GM21619 (cell line): ENCODE results near the gene EYS.
"Not testable (repeated sequence)": the region's sequence is repeated elsewhere in the genome, so short reads cannot be mapped to it uniquely, and the experiment has no call there.

Source experiments
- ATAC-seq: cut with Tn5 transposase; IDR thresholded peaks from one replicate; pipeline ENCODE4 v1.9.1; 2021; ENCODE audit not compliant: unreplicated experiment

The EYS gene

GRCh38 chr6:65113581-65113980, 593.4 kb downstream of the EYS start:
- no peak for ATAC-seq

GRCh38 chr6:65112435-65112834, 594.6 kb downstream of the EYS start:
- no peak for ATAC-seq

- no peak for ATAC-seq
Observed at GRCh38 chr6:65110031-65110430, 597.0 kb downstream of the EYS start.

GRCh38 chr6:65098349-65098748, 608.7 kb downstream of the EYS start:
- no peak for ATAC-seq

DNA sequence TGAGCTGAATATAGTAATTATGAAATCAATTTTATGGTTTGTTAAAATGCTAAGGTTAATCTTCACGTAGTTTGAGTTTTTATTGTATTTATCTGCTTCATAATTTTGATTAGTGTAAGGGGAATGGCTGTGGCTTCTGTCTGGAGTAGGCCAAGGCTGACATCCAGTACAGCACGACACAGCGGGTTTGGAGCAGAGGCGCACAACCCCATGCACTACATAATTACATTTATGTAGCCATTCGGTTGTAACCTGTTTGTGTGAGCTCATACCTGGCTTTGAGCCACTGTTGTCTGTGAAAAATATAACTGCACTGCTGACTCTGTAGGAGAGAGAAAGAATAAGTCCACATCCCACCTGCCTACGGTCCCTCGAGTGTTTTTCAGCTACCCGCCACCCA, 615.5 kb downstream of the EYS start:
- ATAC-seq, result no peak

DNA sequence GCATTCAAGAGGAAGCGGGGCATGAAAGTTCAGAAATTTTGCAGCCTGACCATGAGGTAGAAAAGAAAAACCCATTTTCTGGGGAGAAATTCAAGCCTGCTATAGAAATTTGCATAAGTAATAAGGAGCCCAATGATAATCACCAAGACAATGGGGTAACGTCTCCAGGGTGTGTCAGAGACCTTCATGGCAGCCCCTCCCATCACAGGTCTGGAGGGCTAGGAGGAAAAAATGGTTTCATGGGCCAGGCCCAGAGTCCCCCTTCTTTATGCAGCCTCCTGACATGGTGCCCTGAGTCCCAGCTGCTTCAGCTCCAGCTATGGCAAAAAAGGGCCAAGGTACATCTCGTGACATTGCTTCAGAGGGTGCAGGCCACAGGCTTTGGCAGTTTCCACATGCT, 618.5 kb downstream of the EYS start:
- no peak for ATAC-seq

DNA sequence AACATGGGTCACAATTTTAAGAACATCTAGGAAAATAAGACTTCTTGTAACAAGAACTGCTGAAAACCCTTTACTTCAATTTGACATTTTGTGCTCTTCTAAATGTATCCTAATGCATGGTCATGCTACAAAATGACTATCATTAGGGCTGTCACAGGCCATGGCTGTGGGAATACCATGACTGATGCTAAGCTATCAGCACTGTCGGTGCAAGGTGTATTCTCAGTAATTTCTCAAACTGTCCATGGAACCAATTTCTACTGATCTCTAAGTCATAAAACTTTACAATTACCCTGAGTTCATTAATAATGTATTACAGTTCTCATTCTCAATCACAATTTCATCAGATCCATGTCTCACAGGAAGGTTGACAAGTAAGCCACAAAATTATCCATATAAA, 625.3 kb downstream of the EYS start:
- ATAC-seq, result no peak

DNA sequence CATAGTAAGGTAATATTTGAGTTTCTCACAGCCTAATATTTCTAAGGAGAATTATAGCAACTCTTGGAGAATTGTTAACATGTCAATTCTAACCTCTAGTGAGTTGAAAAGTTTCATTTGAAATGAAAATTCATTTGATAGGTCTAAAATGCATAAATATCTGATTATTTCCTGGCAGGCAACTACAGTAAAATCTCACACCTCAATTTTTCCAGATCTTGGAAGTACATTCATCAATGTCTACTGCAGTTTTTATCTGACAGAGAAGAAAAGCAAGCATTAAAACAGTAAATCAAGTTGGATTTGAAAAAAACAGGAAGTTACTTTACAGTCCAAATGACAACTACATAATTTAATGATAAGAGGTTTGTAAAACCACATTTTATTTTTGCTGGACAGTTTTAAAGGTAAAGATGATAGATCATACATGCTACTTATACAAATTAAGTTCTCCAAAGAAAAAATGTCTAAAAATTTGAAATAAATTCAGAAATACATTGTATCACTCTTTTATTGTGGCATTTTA, 631.3 kb downstream of the EYS start:
- ATAC-seq, result no peak

GRCh38 chr6:65072500-65072899, 634.5 kb downstream of the EYS start:
- ATAC-seq, result no peak

GRCh38 chr6:65071480-65071879, 635.5 kb downstream of the EYS start:
- ATAC-seq, result no peak

GRCh38 chr6:65064844-65065243, 642.2 kb downstream of the EYS start:
- no peak for ATAC-seq

- ATAC-seq, result no peak
Observed at GRCh38 chr6:65059568-65059967, 647.5 kb downstream of the EYS start.

GRCh38 chr6:65055545-65055944, 651.5 kb downstream of the EYS start:
- no peak for ATAC-seq

DNA sequence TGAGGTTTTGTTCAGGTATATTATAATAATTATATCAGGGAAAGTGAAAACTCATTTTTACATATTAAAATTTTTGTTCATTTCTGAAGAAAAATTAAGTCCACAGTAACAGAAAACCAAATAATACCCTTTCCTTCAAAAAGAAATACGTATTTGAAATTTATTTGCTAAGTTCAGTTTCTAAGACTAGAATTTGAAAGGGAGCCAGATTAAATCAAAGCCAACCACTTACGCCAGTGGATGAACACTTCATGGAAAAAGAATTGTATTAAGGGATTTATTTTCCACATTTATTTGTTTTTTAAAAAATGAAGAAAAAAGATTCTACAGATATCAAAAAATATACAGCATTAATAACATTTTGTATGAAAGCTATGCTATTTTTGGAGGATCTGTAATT, 654.4 kb downstream of the EYS start:
- no peak for ATAC-seq

DNA sequence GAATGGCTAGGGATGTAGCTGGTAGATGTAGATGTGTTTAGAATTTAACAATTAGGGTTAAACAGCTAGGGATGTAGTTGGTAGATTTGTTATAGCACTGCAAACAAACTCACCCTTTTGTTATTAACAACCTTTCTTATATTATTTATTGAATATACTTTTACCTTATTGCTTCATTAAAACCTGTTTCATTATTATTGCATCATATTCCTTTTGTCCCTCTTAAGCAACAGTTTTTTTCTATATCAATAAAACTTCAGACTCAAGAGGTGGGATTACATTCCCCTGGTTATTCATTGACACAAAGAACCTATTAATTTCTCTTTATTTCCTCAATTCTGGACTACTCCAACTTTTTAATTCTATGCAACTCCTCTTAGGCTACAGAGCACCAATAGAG, 661.2 kb downstream of the EYS start:
- no peak for ATAC-seq

DNA sequence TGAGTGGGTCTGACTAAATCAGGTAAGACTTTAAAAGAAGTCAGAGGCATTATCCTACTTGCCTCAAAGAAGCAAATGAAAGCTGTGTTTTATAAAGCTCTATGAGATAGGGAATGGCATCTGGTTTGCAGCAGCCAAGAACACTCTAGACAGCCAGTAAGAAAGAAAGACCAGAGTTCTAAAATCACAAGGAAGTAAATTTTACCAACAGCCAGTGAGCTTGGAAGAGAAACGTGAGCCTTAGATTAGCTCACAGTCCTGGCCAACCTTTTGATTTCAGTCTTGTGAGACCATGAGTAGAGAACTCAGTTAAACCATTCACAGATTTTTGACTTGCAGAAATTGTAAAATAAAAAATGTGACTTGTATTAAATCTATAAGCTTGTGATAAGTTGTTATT, 693.0 kb downstream of the EYS start:
- ATAC-seq, result no peak

- no peak for ATAC-seq
Observed at GRCh38 chr6:65006788-65007187, 700.2 kb downstream of the EYS start.

DNA sequence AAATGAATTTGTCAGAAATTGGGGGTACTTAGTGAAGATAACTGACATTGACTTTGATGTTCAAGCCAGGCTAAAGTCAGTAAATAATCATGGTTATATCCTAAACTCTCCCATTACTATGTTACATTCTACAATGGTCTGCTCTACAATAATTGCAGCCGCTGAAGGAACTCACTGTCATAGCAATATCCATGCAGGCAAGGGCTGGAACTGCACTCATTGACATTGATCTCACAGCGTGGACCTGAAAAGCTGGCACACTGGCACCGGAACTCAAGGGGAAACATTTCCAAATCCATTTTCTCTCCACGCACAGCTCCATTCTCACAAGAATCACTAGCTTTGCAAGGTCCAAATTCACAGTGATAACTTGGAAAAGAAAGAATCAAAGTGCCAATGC, 702.7 kb downstream of the EYS start:
- no peak for ATAC-seq

DNA sequence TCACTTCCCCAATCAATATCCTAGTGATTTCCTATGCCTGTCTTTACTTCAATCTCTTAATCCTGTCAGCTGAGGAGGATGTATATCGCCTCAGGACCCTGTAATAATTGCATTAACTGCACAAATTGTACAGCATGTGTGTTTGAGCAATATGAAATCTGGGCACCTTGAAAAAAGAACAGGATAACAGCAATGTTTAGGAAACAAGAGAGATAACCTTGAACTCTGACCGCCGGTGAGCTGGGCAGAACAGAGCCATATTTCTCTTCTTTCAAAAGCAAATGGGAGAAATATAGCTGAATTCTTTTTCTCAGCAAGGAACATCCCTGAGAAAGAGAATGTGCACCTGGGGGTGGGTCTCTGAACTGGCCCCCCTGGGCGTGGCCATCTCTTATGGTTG, 704.1 kb downstream of the EYS start:
- ATAC-seq, result not testable (repeated sequence)

- ATAC-seq, result no peak
Observed at GRCh38 chr6:65000815-65001214, 706.2 kb downstream of the EYS start.

DNA sequence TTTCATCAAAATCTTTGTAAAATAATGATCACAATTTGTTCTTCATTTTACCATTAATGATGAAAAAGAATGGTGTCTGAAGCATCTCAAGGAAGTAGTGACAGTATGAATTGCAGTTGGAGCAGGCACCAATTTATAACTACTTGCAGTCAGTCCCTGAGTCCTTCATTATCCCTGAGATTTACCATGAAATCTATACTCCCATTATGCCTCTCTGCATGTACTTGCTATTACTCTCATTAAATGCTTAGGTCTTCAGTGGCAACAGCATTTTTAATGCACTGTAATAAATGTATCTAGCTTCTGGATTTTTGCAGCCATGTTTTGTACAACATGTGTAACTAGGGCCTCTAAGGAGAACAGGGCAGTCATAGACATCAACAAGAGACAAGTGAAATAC, 708.8 kb downstream of the EYS start:
- no peak for ATAC-seq

- no peak for ATAC-seq
Observed at GRCh38 chr6:64996301-64996700, 710.7 kb downstream of the EYS start.

- ATAC-seq, result no peak
Observed at GRCh38 chr6:64990652-64991304, 716.2 kb downstream of the EYS start.
